HEK293 (cell line): ENCODE results near the gene SEMA3G.

Experiments used
- CTCF ChIA-PET: fragments of 350-600 bp; formaldehyde crosslinking; extraction: SDS; loops from one replicate; lab custom pipeline; 2021; ENCODE audit warnings: antibody characterized with exemption; lab: Yijun Ruan, JAX
- POLR2A ChIA-PET: fragments of 300-600 bp; formaldehyde crosslinking; extraction: SDS; loops from one replicate; lab custom pipeline; 2020; ENCODE audit warnings: antibody characterized with exemption, inconsistent platforms; lab: Yijun Ruan, JAX
- H3K27ac ChIP-seq: fragments of 200-500 bp; sonication (Bioruptor generic); 2 replicates; pipeline ENCODE4 v1.5.1; 2014; ENCODE audit warnings: low read depth, low read length, control low read depth, inconsistent platforms; ENCODE audit errors: extremely low read depth
- H3K36me3 ChIP-seq, 2 experiments: fragments of 200-500 bp in 1 of 2; sonication (Bioruptor generic) in 1 of 2; 1 replicate in 1 of 2; 2 replicates in 1 of 2; pipeline ENCODE4 v1.5.1; 2014 to 2017; ENCODE audit warnings: inconsistent platforms in 2 of 2, low read length in 2 of 2; ENCODE audit not compliant: control insufficient read depth in 2 of 2, insufficient read depth in 1 of 2
- H3K4me1 ChIP-seq: fragments of 200-500 bp; sonication (Bioruptor generic); 2 replicates; pipeline ENCODE4 v1.5.1; 2014; ENCODE audit warnings: mild to moderate bottlenecking, low read length, inconsistent platforms; ENCODE audit not compliant: control insufficient read depth, insufficient read depth
- H3K4me3 ChIP-seq: 2 replicates; pipeline ENCODE4 v1.5.1; 2011; ENCODE audit warnings: low read depth, mild to moderate bottlenecking, control low read depth, low read length, moderate library complexity
- H3K9me3 ChIP-seq: fragments of 200-500 bp; sonication (Bioruptor generic); 2 replicates; pipeline ENCODE4 v1.5.1; 2014; ENCODE audit warnings: low read depth, low read length, inconsistent platforms; ENCODE audit not compliant: control insufficient read depth, insufficient read depth
- AEBP2 ChIP-seq: fragments of 450-650 bp; formaldehyde crosslinking; IDR thresholded peaks from 2 replicates; pipeline ENCODE4 v1.5.1; 2016; ENCODE audit warnings: missing biosample characterization, missing genetic modification characterization, borderline replicate concordance
- BCL11A ChIP-seq: fragments of 450-650 bp; formaldehyde crosslinking; IDR thresholded peaks from 2 replicates; pipeline ENCODE4 v1.5.1; 2016; ENCODE audit warnings: low read depth, missing biosample characterization, missing genetic modification characterization
- KLF7 ChIP-seq: fragments of 450-650 bp; formaldehyde crosslinking; IDR thresholded peaks from 2 replicates; pipeline ENCODE4 v1.5.1; 2016; ENCODE audit warnings: missing biosample characterization, missing genetic modification characterization, borderline replicate concordance
- PRDM2 ChIP-seq: fragments of 450-650 bp; formaldehyde crosslinking; IDR thresholded peaks from 2 replicates; pipeline ENCODE4 v1.5.1; 2016; ENCODE audit warnings: missing biosample characterization, missing genetic modification characterization, borderline replicate concordance
- SCRT1 ChIP-seq: fragments of 450-650 bp; formaldehyde crosslinking; IDR thresholded peaks from 2 replicates; pipeline ENCODE4 v1.5.1; 2016; ENCODE audit warnings: missing biosample characterization, missing genetic modification characterization, borderline replicate concordance
- ZBTB48 ChIP-seq: fragments of 450-650 bp; formaldehyde crosslinking; IDR thresholded peaks from 2 replicates; pipeline ENCODE4 v1.5.1; 2016; ENCODE audit warnings: missing biosample characterization, missing genetic modification characterization
- ZFP37 ChIP-seq: fragments of 450-650 bp; formaldehyde crosslinking; IDR thresholded peaks from 2 replicates; pipeline ENCODE4 v1.5.1; 2016; ENCODE audit warnings: missing biosample characterization, missing genetic modification characterization
- ZNF175 ChIP-seq: fragments of 450-650 bp; formaldehyde crosslinking; IDR thresholded peaks from 2 replicates; pipeline ENCODE4 v1.5.1; 2016; ENCODE audit warnings: missing biosample characterization, missing genetic modification characterization
- ZNF2 ChIP-seq: fragments of 450-650 bp; formaldehyde crosslinking; IDR thresholded peaks from 2 replicates; pipeline ENCODE4 v1.5.1; 2016; ENCODE audit warnings: missing biosample characterization, missing genetic modification characterization
- ZNF23 ChIP-seq: fragments of 450-650 bp; formaldehyde crosslinking; IDR thresholded peaks from 2 replicates; pipeline ENCODE4 v1.5.1; 2016; ENCODE audit warnings: missing biosample characterization, missing genetic modification characterization, borderline replicate concordance
- ZNF37A ChIP-seq: fragments of 450-650 bp; IDR thresholded peaks from 2 replicates; pipeline ENCODE4 v1.5.1; 2018; ENCODE audit warnings: missing biosample characterization, missing genetic modification characterization
- ZNF473 ChIP-seq: fragments of 450-650 bp; formaldehyde crosslinking; IDR thresholded peaks from 2 replicates; pipeline ENCODE4 v1.5.1; 2017; ENCODE audit warnings: missing biosample characterization, missing genetic modification characterization
- ZNF560 ChIP-seq: fragments of 450-650 bp; formaldehyde crosslinking; IDR thresholded peaks from 2 replicates; pipeline ENCODE4 v1.5.1; 2017; ENCODE audit warnings: missing biosample characterization, missing genetic modification characterization, borderline replicate concordance
- ZNF580 ChIP-seq: fragments of 450-650 bp; formaldehyde crosslinking; IDR thresholded peaks from 2 replicates; pipeline ENCODE4 v1.5.1; 2016; ENCODE audit warnings: missing biosample characterization, missing genetic modification characterization
- ZNF610 ChIP-seq: fragments of 450-650 bp; formaldehyde crosslinking; IDR thresholded peaks from 2 replicates; pipeline ENCODE4 v1.5.1; 2016; ENCODE audit warnings: missing biosample characterization, missing genetic modification characterization, borderline replicate concordance
- ZNF660 ChIP-seq: fragments of 450-650 bp; IDR thresholded peaks from 2 replicates; pipeline ENCODE4 v1.5.1; 2018; ENCODE audit warnings: missing biosample characterization, mild to moderate bottlenecking, missing genetic modification characterization
- ZNF664 ChIP-seq: fragments of 450-650 bp; formaldehyde crosslinking; IDR thresholded peaks from 2 replicates; pipeline ENCODE4 v1.5.1; 2016; ENCODE audit warnings: missing biosample characterization, missing genetic modification characterization
- ZNF76 ChIP-seq: fragments of 450-650 bp; formaldehyde crosslinking; IDR thresholded peaks from 2 replicates; pipeline ENCODE4; 2016; ENCODE audit warnings: low read depth, missing biosample characterization, missing genetic modification characterization, borderline replicate concordance
- ZNF777 ChIP-seq: fragments of 450-650 bp; formaldehyde crosslinking; IDR thresholded peaks from 2 replicates; pipeline ENCODE4 v1.5.1; 2017; ENCODE audit warnings: missing biosample characterization, missing genetic modification characterization, borderline replicate concordance
- ZNF791 ChIP-seq: fragments of 450-650 bp; formaldehyde crosslinking; IDR thresholded peaks from 2 replicates; pipeline ENCODE4 v1.5.1; 2016; ENCODE audit warnings: missing biosample characterization, missing genetic modification characterization

SEMA3G gene

GRCh38 chr3:52484680-52485461, 40.0 kb upstream of the SEMA3G start:
- CTCF ChIA-PET, result no interaction called here

GRCh38 chr3:52483577-52484381, 38.9 kb upstream of the SEMA3G start:
- peaks cover 4 to 93% of the 10 kb centered on the region in 2 experiments; a peak in 1 of 3 replicates for H3K36me3 ChIP-seq
- no peaks in the 10 kb centered on the region for H3K4me1 ChIP-seq
- ChIA-PET POLR2A (no interaction called here), CTCF (no interaction called here)
- H3K4me3 ChIP-seq, result no peak overlapping the region
- H3K27ac ChIP-seq, result no peak overlapping the region
- no peaks in the 10 kb centered on the region for H3K9me3 ChIP-seq
- TF ChIP-seq SCRT1 (no peak), KLF7 (tag by site-specific recombination) (no peak), ZNF2 (tag by site-specific recombination) (no peak), ZNF473 (no peak), ZNF37A (tag by site-specific recombination) (no peak), ZNF560 (no peak), ZNF777 (tag by site-specific recombination) (no peak), ZNF175 (tag by site-specific recombination) (no peak), PRDM2 (tag by site-specific recombination) (no peak), BCL11A (no peak), ZNF791 (tag by site-specific recombination) (no peak), ZNF23 (tag by site-specific recombination) (no peak), ZNF610 (tag by site-specific recombination) (no peak), ZNF664 (tag by site-specific recombination) (no peak), ZFP37 (tag by site-specific recombination) (no peak), ZNF660 (tag by site-specific recombination) (no peak), ZBTB48 (tag by site-specific recombination) (no peak), ZNF580 (tag by site-specific recombination) (no peak)

More at GRCh38 chr3:52484680-52485461, 40.0 kb upstream of the SEMA3G start:
- H3K4me3 ChIP-seq, result no peak overlapping the region
- 0 out of 2 replicates have a peak overlapping the region, but pooled peaks have one; percentile 9 for H3K27ac ChIP-seq
- POLR2A ChIA-PET, result no interaction called here
- no peak for TF ChIP-seq AEBP2 (tag by site-specific recombination)
- no peak for TF ChIP-seq ZNF76
- no peaks in the 10 kb centered on the region for H3K9me3 ChIP-seq
- H3K4me1 ChIP-seq, result no peaks in the 10 kb centered on the region
- H3K36me3 ChIP-seq, result peaks cover 4 to 93% of the 10 kb centered on the region in 2 experiments; a peak in 1 of 3 replicates
